Stimulated activated CD8-positive, alpha-beta memory T cell treated with anti-CD3 and anti-CD28 coated beads, Interleukin-15, amount 100 ng/mL, for 24 hours (primary cell): ENCODE measurements around the gene MSGN1.

Source experiments
- DNase-seq: peaks from one replicate; pipeline ENCODE4 v3.0.0-alpha.2; 2020; ENCODE audit warnings: low read depth

MSGN1 gene

GRCh38 chr2:17816396-17817245, at the start of gene MSGN1:
MSGN1 (plus strand) TSS chr2:17816460; CDS start chr2:17816519, 59 bp downstream.
- DNase-seq, result no peak

- no peak for DNase-seq
Observed at GRCh38 chr2:17768894-17769293, 47.4 kb upstream of the MSGN1 start.

GRCh38 chr2:17771956-17772355, 44.3 kb upstream of the MSGN1 start:
- DNase-seq, result no peak

GRCh38 chr2:17772532-17772931, 43.7 kb upstream of the MSGN1 start:
- no peak for DNase-seq

- no peak for DNase-seq
Observed at GRCh38 chr2:17780546-17780945, 35.7 kb upstream of the MSGN1 start.

- no peak for DNase-seq
Observed at GRCh38 chr2:17781482-17781881, 34.8 kb upstream of the MSGN1 start.

- no peak for DNase-seq
Observed at GRCh38 chr2:17786727-17787126, 29.5 kb upstream of the MSGN1 start.

GRCh38 chr2:17788773-17789172, 27.5 kb upstream of the MSGN1 start:
- no peak for DNase-seq

- DNase-seq, result no peak
Observed at GRCh38 chr2:17790536-17790935, 25.7 kb upstream of the MSGN1 start.

- no peak for DNase-seq
Observed at GRCh38 chr2:17791121-17791816, 25.0 kb upstream of the MSGN1 start.

- DNase-seq, result no peak
Observed at GRCh38 chr2:17791817-17792130, 24.5 kb upstream of the MSGN1 start.

GRCh38 chr2:17792515-17792914, 23.7 kb upstream of the MSGN1 start:
- DNase-seq, result no peak

- no peak for DNase-seq
Observed at GRCh38 chr2:17793296-17793695, 23.0 kb upstream of the MSGN1 start.

- no peak for DNase-seq
Observed at GRCh38 chr2:17793803-17794354, 22.4 kb upstream of the MSGN1 start.

GRCh38 chr2:17795309-17795708, 21.0 kb upstream of the MSGN1 start:
- DNase-seq, result no peak

GRCh38 chr2:17798338-17798737, 17.9 kb upstream of the MSGN1 start:
- no peak for DNase-seq

- DNase-seq, result no peak
Observed at GRCh38 chr2:17799301-17800120, 16.7 kb upstream of the MSGN1 start.

GRCh38 chr2:17800219-17800618, 16.0 kb upstream of the MSGN1 start:
- no peak for DNase-seq

GRCh38 chr2:17800693-17801458, 15.4 kb upstream of the MSGN1 start:
- DNase-seq, result no peak

- DNase-seq, result no peak
Observed at GRCh38 chr2:17803497-17803896, 12.8 kb upstream of the MSGN1 start.

- DNase-seq, result no peak
Observed at GRCh38 chr2:17804358-17804757, 11.9 kb upstream of the MSGN1 start.

- no peak for DNase-seq
Observed at GRCh38 chr2:17805166-17805565, 11.1 kb upstream of the MSGN1 start.
